Measurements from ENCODE around the gene PLAAT2.
"Not testable (repeated sequence)": the region's sequence is repeated elsewhere in the genome, so short reads cannot be mapped to it uniquely, and the experiment has no call there.

PLAAT2 gene

GRCh38 chr11:63549411-63549810, 13.8 kb downstream of the PLAAT2 start:
- DNase-seq (ENCODE audit: low read depth), result no peak

- DNase-seq (ENCODE audit: low read depth), result no peak
Observed at GRCh38 chr11:63548178-63548577, 15.0 kb downstream of the PLAAT2 start.

GRCh38 chr11:63547061-63547460, 16.1 kb downstream of the PLAAT2 start:
- no peak for DNase-seq (ENCODE audit: low read depth)

- no peak for DNase-seq (ENCODE audit: low read depth)
Observed at GRCh38 chr11:63543711-63544110, 19.5 kb downstream of the PLAAT2 start.

- not testable (repeated sequence) for DNase-seq (ENCODE audit: low read depth)
Observed at GRCh38 chr11:63542506-63542905, 20.7 kb downstream of the PLAAT2 start.

GRCh38 chr11:63537293-63538101, 25.7 kb downstream of the PLAAT2 start:
- DNase-seq (ENCODE audit: low read depth), result no peak

GRCh38 chr11:63536669-63537292, 26.4 kb downstream of the PLAAT2 start, which contains the start of gene PLAAT4:
PLAAT4 (plus strand) TSS chr11:63536808; CDS start chr11:63536869, 61 bp downstream.
- no peak for DNase-seq (ENCODE audit: low read depth)

GRCh38 chr11:63535734-63536133, 27.4 kb downstream of the PLAAT2 start:
- DNase-seq (ENCODE audit: low read depth), result no peak

GRCh38 chr11:63534895-63535461, 28.2 kb downstream of the PLAAT2 start:
- DNase-seq (ENCODE audit: low read depth), result no peak

- DNase-seq (ENCODE audit: low read depth), result no peak
Observed at GRCh38 chr11:63534076-63534475, 29.1 kb downstream of the PLAAT2 start.

GRCh38 chr11:63532799-63533475, 30.2 kb downstream of the PLAAT2 start:
- DNase-seq (ENCODE audit: low read depth), result no peak

- no peak for DNase-seq (ENCODE audit: low read depth)
Observed at GRCh38 chr11:63532117-63532516, 31.1 kb downstream of the PLAAT2 start.

- not testable (repeated sequence) for DNase-seq (ENCODE audit: low read depth)
Observed at GRCh38 chr11:63531074-63531792, 31.9 kb downstream of the PLAAT2 start.

GRCh38 chr11:63530021-63530420, 33.2 kb downstream of the PLAAT2 start:
- no peak for DNase-seq (ENCODE audit: low read depth)

- DNase-seq (ENCODE audit: low read depth), result not testable (repeated sequence)
Observed at GRCh38 chr11:63529373-63529772, 33.8 kb downstream of the PLAAT2 start.

- not testable (repeated sequence) for DNase-seq (ENCODE audit: low read depth)
Observed at GRCh38 chr11:63528729-63529278, 34.4 kb downstream of the PLAAT2 start.

- not testable (repeated sequence) for DNase-seq (ENCODE audit: low read depth)
Observed at GRCh38 chr11:63528156-63528555, 35.0 kb downstream of the PLAAT2 start.

GRCh38 chr11:63527667-63528066, 35.5 kb downstream of the PLAAT2 start:
- DNase-seq (ENCODE audit: low read depth), result no peak

- no peak for DNase-seq (ENCODE audit: low read depth)
Observed at GRCh38 chr11:63523151-63523550, 40.0 kb downstream of the PLAAT2 start.

- DNase-seq (ENCODE audit: low read depth), result no peak
Observed at GRCh38 chr11:63521896-63522295, 41.3 kb downstream of the PLAAT2 start.

- DNase-seq (ENCODE audit: low read depth), result no peak
Observed at GRCh38 chr11:63520606-63521170, 42.5 kb downstream of the PLAAT2 start.
